GM18502 (cell line): ENCODE measurements around the gene PPM1E.

ENCODE experiments used
- ATAC-seq: cut with Tn5 transposase; IDR thresholded peaks from one replicate; pipeline ENCODE4 v1.9.1; 2021; ENCODE audit warnings: mild to moderate bottlenecking; ENCODE audit not compliant: unreplicated experiment, poor library complexity

The PPM1E gene

DNA sequence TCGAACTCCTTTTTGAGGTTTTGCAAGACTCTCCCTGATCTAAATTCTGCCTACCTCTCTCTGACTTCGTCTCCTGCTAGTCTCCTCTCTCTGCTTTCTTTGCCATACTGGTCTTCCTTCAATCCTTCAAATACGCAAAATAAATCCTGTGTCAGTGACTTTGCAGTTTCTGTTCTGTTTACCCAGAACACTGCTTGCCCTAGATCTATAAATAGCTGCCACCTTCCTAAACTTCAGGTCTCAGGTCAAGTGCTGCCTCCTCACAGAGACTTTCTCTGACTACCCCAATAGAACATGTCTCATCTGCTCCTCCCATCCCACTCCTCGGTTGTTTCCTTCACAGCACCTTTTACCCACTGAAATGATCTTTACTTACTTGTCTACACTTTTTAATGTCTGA, 272.1 kb downstream of the PPM1E start:
- no peak for ATAC-seq

DNA sequence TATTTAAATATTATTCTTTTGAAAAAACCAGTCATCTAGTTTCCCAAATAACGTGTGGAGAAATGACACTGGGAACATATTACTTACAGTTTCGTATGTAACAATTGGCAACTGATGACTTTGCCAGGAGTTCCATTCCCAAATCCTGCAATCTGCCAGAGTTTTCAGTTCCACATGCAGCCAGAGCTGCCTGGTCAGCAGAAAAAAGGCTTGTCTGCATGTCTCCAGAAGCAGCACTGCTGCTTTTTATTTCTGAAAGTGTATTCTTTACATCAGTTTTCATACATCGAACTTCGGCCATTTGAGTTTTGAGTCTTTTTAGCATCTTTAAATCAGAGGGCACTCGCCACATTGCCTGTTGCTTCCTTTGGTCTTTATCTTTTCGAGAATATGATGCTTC, 272.7 kb downstream of the PPM1E start:
- no peak for ATAC-seq

DNA sequence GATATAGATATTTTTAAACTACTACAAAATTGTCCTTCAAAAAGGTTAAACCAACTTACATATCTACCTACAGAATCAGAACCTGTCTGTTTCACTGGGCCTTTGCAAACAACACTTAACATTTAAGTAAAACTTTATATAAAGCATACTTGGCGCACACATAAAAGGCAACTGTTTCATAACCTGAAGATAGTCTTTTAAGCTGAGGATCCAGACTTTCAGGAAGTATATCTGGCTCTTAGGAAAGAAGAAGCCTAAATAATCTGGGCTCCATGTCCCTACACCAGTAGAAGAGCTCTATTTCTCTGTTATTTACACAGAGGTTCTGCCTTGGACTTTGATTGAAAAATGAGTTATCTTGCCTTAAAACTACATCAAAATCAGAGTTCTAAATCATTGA, 275.2 kb downstream of the PPM1E start:
- no peak for ATAC-seq
